Cardiac fibroblast (primary cell): ENCODE measurements around the gene ADGRV1.

Source experiments
- DNase-seq, 2 donors: peaks; one replicate each; pipeline versions ENCODE4 v3.0.0 to v3.0.0-alpha.2; 2010; ENCODE audit warnings: low read depth in 2 of 2
- H3K4me3 ChIP-seq, 2 donors: replicated peaks in 1 of 2; 1 replicate in 1 of 2; 2 replicates in 1 of 2; pipeline ENCODE4 v1.5.1; 2011; ENCODE audit warnings: low read depth in 2 of 2, low read length in 2 of 2, mild to moderate bottlenecking in 2 of 2, moderate library complexity in 1 of 2
- TF ChIP-seq, protein P1 (sequence below): IDR thresholded peaks from one replicate; pipeline ENCODE4 v1.5.1; 2011; ENCODE audit warnings: low read depth, mild to moderate bottlenecking, low read length, inconsistent platforms

Gene ADGRV1

DNA sequence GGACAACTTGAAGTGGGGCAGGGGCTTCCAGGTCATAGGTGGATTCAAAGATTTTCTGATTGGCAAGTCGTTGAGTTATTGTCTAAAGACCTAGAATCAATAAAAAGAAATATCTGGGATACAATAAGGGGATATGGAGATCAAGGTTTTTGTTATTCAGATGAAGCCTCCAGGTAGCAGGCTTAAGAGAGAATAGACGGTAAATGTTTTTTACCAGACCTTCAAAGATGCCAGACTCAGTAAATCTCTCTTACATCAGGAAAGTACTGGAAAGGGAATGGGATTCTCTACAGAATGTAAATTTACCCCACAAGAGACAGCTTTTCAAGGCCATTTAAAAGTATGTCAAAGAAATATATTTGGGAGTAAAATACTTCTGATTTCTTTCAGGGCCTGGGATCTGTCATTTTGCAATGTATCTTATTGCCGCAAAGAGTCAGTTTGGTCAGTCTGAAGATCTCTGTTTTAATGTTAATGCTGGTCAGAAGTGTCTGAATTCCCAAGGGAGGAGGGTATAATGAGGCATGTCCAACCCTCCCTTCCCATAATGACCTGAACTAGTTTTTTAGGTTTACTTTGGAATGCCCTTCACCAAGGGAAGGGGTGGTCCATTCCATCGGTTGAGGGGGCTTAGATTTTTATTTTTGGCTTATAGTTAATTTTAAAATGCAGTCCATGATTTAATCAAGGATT lies 15.6 kb upstream of the ADGRV1 start:
- H3K4me3 ChIP-seq, result no peak overlapping the region
- TF ChIP-seq, protein P1, sequence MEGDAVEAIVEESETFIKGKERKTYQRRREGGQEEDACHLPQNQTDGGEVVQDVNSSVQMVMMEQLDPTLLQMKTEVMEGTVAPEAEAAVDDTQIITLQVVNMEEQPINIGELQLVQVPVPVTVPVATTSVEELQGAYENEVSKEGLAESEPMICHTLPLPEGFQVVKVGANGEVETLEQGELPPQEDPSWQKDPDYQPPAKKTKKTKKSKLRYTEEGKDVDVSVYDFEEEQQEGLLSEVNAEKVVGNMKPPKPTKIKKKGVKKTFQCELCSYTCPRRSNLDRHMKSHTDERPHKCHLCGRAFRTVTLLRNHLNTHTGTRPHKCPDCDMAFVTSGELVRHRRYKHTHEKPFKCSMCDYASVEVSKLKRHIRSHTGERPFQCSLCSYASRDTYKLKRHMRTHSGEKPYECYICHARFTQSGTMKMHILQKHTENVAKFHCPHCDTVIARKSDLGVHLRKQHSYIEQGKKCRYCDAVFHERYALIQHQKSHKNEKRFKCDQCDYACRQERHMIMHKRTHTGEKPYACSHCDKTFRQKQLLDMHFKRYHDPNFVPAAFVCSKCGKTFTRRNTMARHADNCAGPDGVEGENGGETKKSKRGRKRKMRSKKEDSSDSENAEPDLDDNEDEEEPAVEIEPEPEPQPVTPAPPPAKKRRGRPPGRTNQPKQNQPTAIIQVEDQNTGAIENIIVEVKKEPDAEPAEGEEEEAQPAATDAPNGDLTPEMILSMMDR, result no peak
- no peak for DNase-seq

DNA sequence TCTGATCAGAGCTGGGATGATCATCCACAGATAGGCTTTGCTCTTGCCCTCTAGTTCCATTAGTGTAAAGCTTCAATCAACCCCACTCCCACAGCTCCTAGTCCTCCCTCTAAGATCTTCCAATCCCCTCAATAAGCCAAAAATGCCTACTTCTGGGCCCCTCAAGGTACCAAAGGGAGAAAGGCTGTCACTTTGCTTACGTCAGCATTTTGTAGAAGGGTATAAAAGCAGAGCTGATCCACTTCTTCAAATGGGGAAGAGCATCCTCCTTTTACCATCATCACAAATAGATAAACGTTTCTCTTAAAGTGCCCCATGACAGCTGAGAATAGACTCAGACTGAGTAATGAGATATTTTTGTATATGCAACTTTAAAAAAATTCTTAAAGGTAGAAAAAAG lies 13.1 kb upstream of the ADGRV1 start:
- no peak for DNase-seq
- TF ChIP-seq, protein P1, result no peak
- H3K4me3 ChIP-seq, result no peak overlapping the region

- TF ChIP-seq, protein P1, result no peak
- DNase-seq, result no peak
- no peak overlapping the region for H3K4me3 ChIP-seq
Observed at GRCh38 chr5:90546216-90546837, 12.3 kb upstream of the ADGRV1 start.

- no peak overlapping the region for H3K4me3 ChIP-seq
- TF ChIP-seq, protein P1, result no peak
Observed at GRCh38 chr5:90547072-90547536, 11.5 kb upstream of the ADGRV1 start.

GRCh38 chr5:90548069-90548593 lies 10.5 kb upstream of the ADGRV1 start:
- H3K4me3 ChIP-seq, result no peak overlapping the region
- TF ChIP-seq, protein P1, result no peak
- DNase-seq, result no peak

More at GRCh38 chr5:90547072-90547536, 11.5 kb upstream of the ADGRV1 start:
- DNase-seq, result no peak

- DNase-seq, result no peak
- H3K4me3 ChIP-seq, result no peak overlapping the region
- TF ChIP-seq, protein P1, result no peak
Observed at GRCh38 chr5:90549223-90549622, 9.4 kb upstream of the ADGRV1 start.
